Measurements from ENCODE around the gene IL1RAPL2. TPM values are rescaled to one million over a fixed set of nuclear protein-coding genes. Genes with fewer than 3 reads are reported as not detected.

The IL1RAPL2 gene
- total and polyA plus RNA-seq, 2 donors (not counting 3 experiments of a cell fraction or from before 2014, with no cell fraction given) = not detected

GRCh38 chrX:105816517-105816916 is 1250.5 kb downstream of the IL1RAPL2 start:
- H4K20me1 ChIP-seq (replicated peaks; ENCODE audit: control insufficient read depth, extremely low read depth, insufficient read depth, low read length) = no peaks in the 10 kb centered on the region
- DNase-seq (ENCODE audit: low read depth, low spot score) (no peak), FAIRE-seq (no peak)
- dilution Hi-C loops (cut with MboI; ENCODE audit: extremely low pct_ligation_motif_present, low sequenced_read_pairs) (no loop called here), intact Hi-C loops (cut with micrococcal nuclease) (no loop called here)
- BruUV-seq (replicated peaks) = no TSS peak
- H3K9ac ChIP-seq (replicated peaks; ENCODE audit: extremely low read depth, insufficient read depth, low read length) = no peak overlapping the region
- TF ChIP-seq POLR2A (IDR thresholded peaks at IDR 0.05; ENCODE audit: low read depth, low read length) (no peak), CTCF (IDR thresholded peaks at IDR 0.05; ENCODE audit: extremely low read depth in 1 of 2, insufficient read depth in 1 of 2, low read depth in 1 of 2, low read length in 2 of 2) (no peak), JUN (IDR thresholded peaks at IDR 0.05; ENCODE audit: borderline replicate concordance, insufficient read depth, insufficient read length, low read depth) (no peak), EZH2 (IDR thresholded peaks at IDR 0.05; ENCODE audit: borderline replicate concordance, low read depth, low read length, severe bottlenecking) (no peak), FOS (IDR thresholded peaks at IDR 0.05; ENCODE audit: borderline replicate concordance, insufficient read depth, low read length) (no peak), GATA2 (IDR thresholded peaks at IDR 0.05; ENCODE audit: insufficient read depth, insufficient read length, low read depth, low read length) (no peak), MYC (IDR thresholded peaks at IDR 0.05; ENCODE audit: low read depth, low read length) (no peak)
- H3K4me2 ChIP-seq (ENCODE audit: insufficient read depth, low read length) = no peak overlapping the region
- H3K9me1 ChIP-seq (replicated peaks; ENCODE audit: control insufficient read depth, extremely low read depth, insufficient read depth, low read length) = no peaks in the 10 kb centered on the region
- no peak overlapping the region for H2AFZ ChIP-seq (ENCODE audit: low read depth, low read length)
- POLR2A ChIA-PET = no interaction called here
- peaks cover 4% of the 10 kb centered on the region for H3K4me1 ChIP-seq (ENCODE audit: control insufficient read depth, extremely low read depth, insufficient read depth, low read length)
- H3K36me3 ChIP-seq (ENCODE audit: control insufficient read depth in 2 of 2, extremely low read depth in 1 of 2, insufficient read depth in 2 of 2, low read length in 2 of 2) = no peaks in the 10 kb centered on the region
- CTCF ChIA-PET = no interaction called here
- no peak overlapping the region for H3K4me3 ChIP-seq (replicated peaks in 1 of 3; ENCODE audit: insufficient read depth in 1 of 3, low read depth in 1 of 3, low read length in 3 of 3)
- no peaks in the 10 kb centered on the region for H3K27me3 ChIP-seq (ENCODE audit: control insufficient read depth in 2 of 2, insufficient read depth in 2 of 2, low read length in 2 of 2)
- no peak overlapping the region for H3K27ac ChIP-seq (ENCODE audit: insufficient read depth, low read depth, low read length)
- H3K9me3 ChIP-seq (replicated peaks; ENCODE audit: control insufficient read depth, insufficient read depth, low read length) = no peaks in the 10 kb centered on the region
- H3K79me2 ChIP-seq (ENCODE audit: control insufficient read depth, insufficient read depth, low read length) = no peaks in the 10 kb centered on the region

Small RNAs within 50 kb of the gene (small RNA-seq; reads per million reads assigned to genes)
- gene RNU6-207P (ENCODE audit: insufficient read depth, insufficient read length, low read depth, low replicate concordance) = not detected
